A673 (cell line): Measurements from ENCODE around the gene PRRT4.

Source experiments
- CTCF ChIP-seq: fragments of 300-800, 200-600 bp; sonication (generic); conservative IDR thresholded peaks from 2 replicates; pipeline ENCODE4 v1.5.1; 2017; ENCODE audit warnings: low read depth, mild to moderate bottlenecking, antibody characterized with exemption, low read length, moderate library complexity, mixed read lengths
- EZH2 ChIP-seq: fragments of 200-600 bp; sonication (generic); IDR thresholded peaks from 2 replicates; pipeline ENCODE4 v1.6.1; 2017; ENCODE audit warnings: borderline replicate concordance, low read depth, mild to moderate bottlenecking, mixed read lengths, antibody characterized with exemption, low read length; ENCODE audit not compliant: poor library complexity, severe bottlenecking

GRCh38 chr7:128357217-128357613 is 4.3 kb downstream of the PRRT4 start:
- TF ChIP-seq CTCF (no peak), EZH2 (no peak)
